HG03064 (cell line): ENCODE results near the gene ASPRV1.

Source experiments
- ATAC-seq: cut with Tn5 transposase; IDR thresholded peaks from one replicate; pipeline ENCODE4 v1.9.1; 2021; ENCODE audit warnings: low read depth; ENCODE audit not compliant: unreplicated experiment

Gene ASPRV1

GRCh38 chr2:69943843-69944525 is 17.4 kb downstream of the ASPRV1 start:
- no peak for ATAC-seq

- no peak for ATAC-seq
These were observed 18.2 kb downstream of the ASPRV1 start for GRCh38 chr2:69943000-69943842.

- ATAC-seq = no peak
These were observed 20.7 kb downstream of the ASPRV1 start for GRCh38 chr2:69940691-69941090.

- ATAC-seq = no peak
These were observed 21.7 kb downstream of the ASPRV1 start for GRCh38 chr2:69939722-69940121.

- ATAC-seq = no peak
These were observed 23.5 kb downstream of the ASPRV1 start for GRCh38 chr2:69937968-69938367.

- no peak for ATAC-seq
These were observed 24.5 kb downstream of the ASPRV1 start for GRCh38 chr2:69936906-69937305.

GRCh38 chr2:69935011-69935410 is 26.4 kb downstream of the ASPRV1 start:
- ATAC-seq = no peak

- no peak for ATAC-seq
These were observed 26.9 kb downstream of the ASPRV1 start for GRCh38 chr2:69934614-69934908.

GRCh38 chr2:69933839-69934613 is 27.4 kb downstream of the ASPRV1 start:
- ATAC-seq = no peak

GRCh38 chr2:69933254-69933828 is 28.1 kb downstream of the ASPRV1 start:
- ATAC-seq = no peak

- ATAC-seq = no peak
These were observed 28.9 kb downstream of the ASPRV1 start for GRCh38 chr2:69932596-69932922.

- no peak for ATAC-seq
These were observed 29.4 kb downstream of the ASPRV1 start for GRCh38 chr2:69931832-69932595.

- ATAC-seq = no peak
These were observed 34.4 kb downstream of the ASPRV1 start for GRCh38 chr2:69926849-69927515.

GRCh38 chr2:69923116-69923515 is 38.3 kb downstream of the ASPRV1 start:
- no peak for ATAC-seq

GRCh38 chr2:69918401-69918800 is 43.0 kb downstream of the ASPRV1 start:
- no peak for ATAC-seq

- no peak for ATAC-seq
These were observed 43.6 kb downstream of the ASPRV1 start for GRCh38 chr2:69917852-69918251.

- no peak for ATAC-seq
These were observed 45.3 kb downstream of the ASPRV1 start for GRCh38 chr2:69916106-69916505.

- no peak for ATAC-seq
These were observed 46.2 kb downstream of the ASPRV1 start, which contains the start of gene MXD1 for GRCh38 chr2:69914950-69915945. Gene MXD1 (plus strand): TSS chr2:69915109. CDS start chr2:69915331, 222 bp downstream.
